Measurements from ENCODE around the gene TRIM66. TPM values are rescaled to one million over a fixed set of nuclear protein-coding genes. Genes with fewer than 3 reads are reported as not detected.

Gene TRIM66
- polyA plus RNA-seq, 4 donors: 1.4 to 6.0 (median 4.0) TPM

DNA sequence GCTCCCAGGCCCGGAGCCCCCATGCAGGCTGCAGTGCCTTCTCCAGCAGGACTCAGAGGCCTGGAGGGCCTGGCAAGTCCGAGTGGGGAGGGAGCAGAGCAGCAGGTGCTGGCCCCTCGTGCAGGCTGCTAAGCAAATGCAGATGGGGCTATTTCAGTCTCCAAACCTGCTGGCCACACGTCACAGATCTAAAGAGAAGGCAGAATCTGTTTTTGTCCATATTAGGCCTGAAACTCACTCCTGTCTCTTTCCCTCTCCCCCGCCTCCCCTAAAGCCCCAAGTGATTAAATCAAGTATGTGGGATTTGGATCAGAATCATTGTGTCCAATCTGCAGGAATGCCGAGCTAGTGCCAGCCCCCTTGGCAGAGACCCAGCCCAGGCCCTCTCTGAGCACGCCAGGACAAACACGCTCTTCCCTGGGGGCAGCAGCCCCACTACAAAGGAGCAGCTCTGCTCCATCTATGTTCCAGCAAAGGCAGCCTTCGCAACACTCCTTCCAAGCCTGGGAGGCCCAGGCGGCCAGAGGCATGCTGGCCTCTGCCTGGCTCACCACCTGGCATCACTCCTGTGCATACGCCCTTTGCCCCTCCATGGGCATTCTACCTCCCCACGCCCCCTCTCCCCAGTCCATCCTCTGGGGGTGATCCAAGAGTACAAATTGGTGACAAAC lies 26.7 kb upstream of the TRIM66 start:
- Histone ChIP-seq H3K9me3 (ENCODE audit: control insufficient read depth in 2 of 2, insufficient read depth in 1 of 2, low read depth in 1 of 2, low read length in 1 of 2) (no peaks in the 10 kb centered on the region), H3K27ac (ENCODE audit: low read depth in 1 of 3, low read length in 2 of 3) (peak overlapping the region in 2 of 3 donors; percentile 59 to 87), H3K4me1 (ENCODE audit: control insufficient read depth in 3 of 3, insufficient read depth in 2 of 3, low read depth in 1 of 3, low read length in 2 of 3) (peaks cover 0 to 7% (median under 1%) of the 10 kb centered on the region in 3 donors), H3K36me3 (ENCODE audit: control insufficient read depth in 3 of 3, insufficient read depth in 2 of 3, low read depth in 1 of 3, low read length in 3 of 3) (peaks cover 0 to 76% (median 0%) of the 10 kb centered on the region in 3 donors), H3K27me3 (ENCODE audit: control insufficient read depth in 3 of 3, insufficient read depth in 3 of 3, low read length in 3 of 3) (no peaks in the 10 kb centered on the region), H3K4me3 (ENCODE audit: low read depth in 1 of 3, low read length in 3 of 3) (no peak overlapping the region)
- no peak for DNase-seq
- no peak for FAIRE-seq
- WGBS, 3 donors: 58 to 76% (median 65%) methylated on average over 12 of the region's 12 CpGs

DNA sequence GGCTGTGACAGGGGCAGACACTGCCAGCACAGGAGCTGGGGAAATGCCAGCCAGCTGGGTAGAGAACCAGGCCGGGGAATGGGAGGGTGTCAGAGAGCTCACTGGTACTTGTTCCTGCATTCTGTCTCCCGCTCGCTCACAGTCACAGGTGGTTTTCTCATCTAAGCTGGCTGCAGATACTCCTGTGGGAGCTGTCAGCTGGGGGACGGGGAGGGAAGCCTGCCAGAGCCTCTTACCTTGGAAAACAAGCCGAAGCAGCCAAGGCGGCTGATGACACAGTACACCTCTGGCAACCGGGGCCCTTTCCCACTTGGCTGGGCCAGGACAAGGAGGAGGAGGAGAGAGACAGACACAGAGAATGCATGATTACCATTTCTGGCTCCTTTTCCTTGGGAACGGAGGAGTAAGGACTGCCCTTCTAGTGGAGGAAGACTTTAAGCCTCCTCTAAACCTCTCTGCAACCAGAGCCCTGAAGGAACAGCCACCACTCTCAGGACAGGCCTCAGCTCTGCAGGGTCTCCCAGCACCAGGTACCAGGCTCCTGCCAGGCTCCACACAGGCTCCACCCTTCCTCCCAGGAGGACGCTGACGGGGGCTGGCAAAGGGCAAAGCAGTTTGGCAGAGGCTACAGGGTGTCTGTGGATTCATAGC lies 25.2 kb upstream of the TRIM66 start:
- H3K27me3 ChIP-seq (ENCODE audit: control insufficient read depth in 3 of 3, insufficient read depth in 3 of 3, low read length in 3 of 3): no peaks in the 10 kb centered on the region
- no peaks in the 10 kb centered on the region for H3K4me1 ChIP-seq (ENCODE audit: control insufficient read depth in 3 of 3, insufficient read depth in 2 of 3, low read depth in 1 of 3, low read length in 2 of 3)
- H3K9me3 ChIP-seq (ENCODE audit: control insufficient read depth in 2 of 2, insufficient read depth in 1 of 2, low read depth in 1 of 2, low read length in 1 of 2): no peaks in the 10 kb centered on the region
- FAIRE-seq (no peak), DNase-seq (no peak)
- no peak overlapping the region for H3K4me3 ChIP-seq (ENCODE audit: low read depth in 1 of 3, low read length in 3 of 3)
- peaks cover 0 to 77% (median 4%) of the 10 kb centered on the region in 3 donors for H3K36me3 ChIP-seq (ENCODE audit: control insufficient read depth in 3 of 3, insufficient read depth in 2 of 3, low read depth in 1 of 3, low read length in 3 of 3)
- 76 to 92% (median 81%) methylated on average over 10 of the region's 10 CpGs for WGBS, 3 donors
- H3K27ac ChIP-seq (ENCODE audit: low read depth in 1 of 3, low read length in 2 of 3): peak overlapping the region in 2 of 3 donors; percentile 59 to 87

DNA sequence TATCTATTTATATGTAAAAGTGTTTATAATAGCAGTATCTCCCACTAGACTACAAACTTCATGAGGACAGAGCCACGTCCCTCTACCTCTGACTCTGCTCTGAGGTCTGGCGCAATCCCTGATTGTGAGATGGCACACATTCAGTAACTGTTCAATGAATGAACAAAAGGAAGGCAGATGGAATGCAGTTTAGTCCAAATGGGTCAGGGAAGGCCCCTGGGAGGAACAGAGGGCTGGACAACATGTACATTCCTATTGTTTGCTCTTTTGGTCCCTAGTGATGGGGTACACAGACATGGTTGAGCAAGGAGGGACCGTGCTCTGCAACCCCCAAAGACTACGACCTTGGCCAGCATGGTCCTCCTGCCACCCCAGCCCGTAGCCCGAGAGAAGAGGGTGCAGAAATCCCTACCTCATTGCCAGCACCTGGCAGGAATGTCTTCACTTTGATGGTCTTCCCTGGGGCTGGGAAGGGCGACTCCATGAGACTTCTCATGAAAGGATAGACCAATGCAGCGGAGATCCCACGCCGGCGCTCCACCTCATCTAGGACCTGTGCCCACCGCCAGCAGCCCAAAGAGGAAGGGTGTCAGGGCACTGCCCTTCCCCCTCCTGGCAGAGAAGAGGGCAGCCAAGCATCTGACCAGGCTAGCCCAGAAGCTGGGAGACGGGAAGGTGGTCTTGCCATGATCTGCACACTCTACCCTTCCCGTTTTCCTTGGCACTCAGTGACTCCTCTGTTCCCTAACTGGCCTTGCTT lies 24.4 kb upstream of the TRIM66 start:
- H3K9me3 ChIP-seq (ENCODE audit: control insufficient read depth in 2 of 2, insufficient read depth in 1 of 2, low read depth in 1 of 2, low read length in 1 of 2): no peaks in the 10 kb centered on the region
- H3K27me3 ChIP-seq (ENCODE audit: control insufficient read depth in 3 of 3, insufficient read depth in 3 of 3, low read length in 3 of 3): no peaks in the 10 kb centered on the region
- peak overlapping the region in 1 of 3 donors; percentile 87 for H3K27ac ChIP-seq (ENCODE audit: low read depth in 1 of 3, low read length in 2 of 3)
- no peak for FAIRE-seq
- 88 to 95% (median 93%) methylated on average over 14 of the region's 14 CpGs for WGBS, 3 donors
- H3K4me1 ChIP-seq (ENCODE audit: control insufficient read depth in 3 of 3, insufficient read depth in 2 of 3, low read depth in 1 of 3, low read length in 2 of 3): no peaks in the 10 kb centered on the region
- no peak overlapping the region for H3K4me3 ChIP-seq (ENCODE audit: low read depth in 1 of 3, low read length in 3 of 3)
- no peak for DNase-seq
- H3K36me3 ChIP-seq (ENCODE audit: control insufficient read depth in 3 of 3, insufficient read depth in 2 of 3, low read depth in 1 of 3, low read length in 3 of 3): peaks cover 0 to 78% (median 4%) of the 10 kb centered on the region in 3 donors

DNA sequence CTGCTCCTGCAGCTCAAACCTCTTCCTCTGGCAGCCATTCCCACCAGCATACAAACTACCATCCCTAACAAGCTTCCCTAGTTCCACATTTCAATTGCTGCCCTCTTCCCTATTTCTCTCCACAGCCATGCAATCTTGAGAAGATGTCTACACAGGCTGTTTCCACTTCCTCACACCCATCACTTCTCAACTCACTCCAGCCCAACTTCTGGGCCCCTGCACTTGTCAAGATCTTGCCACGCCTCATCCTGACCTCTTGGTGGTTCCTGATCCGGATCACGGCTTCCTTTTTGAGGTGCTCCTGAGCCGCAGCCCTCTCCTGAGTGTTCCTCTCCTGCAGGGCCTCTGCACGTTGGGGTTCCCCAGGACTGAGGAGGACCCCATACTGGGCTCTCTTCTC lies 22.7 kb upstream of the TRIM66 start:
- FAIRE-seq (no peak), DNase-seq (no peak)
- Histone ChIP-seq H3K4me1 (ENCODE audit: control insufficient read depth in 3 of 3, insufficient read depth in 2 of 3, low read depth in 1 of 3, low read length in 2 of 3) (no peaks in the 10 kb centered on the region), H3K36me3 (ENCODE audit: control insufficient read depth in 3 of 3, insufficient read depth in 2 of 3, low read depth in 1 of 3, low read length in 3 of 3) (peaks cover 0 to 75% (median 4%) of the 10 kb centered on the region in 3 donors), H3K27me3 (ENCODE audit: control insufficient read depth in 3 of 3, insufficient read depth in 3 of 3, low read length in 3 of 3) (no peaks in the 10 kb centered on the region), H3K9me3 (ENCODE audit: control insufficient read depth in 2 of 2, insufficient read depth in 1 of 2, low read depth in 1 of 2, low read length in 1 of 2) (no peaks in the 10 kb centered on the region), H3K4me3 (ENCODE audit: low read depth in 1 of 3, low read length in 3 of 3) (no peak overlapping the region), H3K27ac (ENCODE audit: low read depth in 1 of 3, low read length in 2 of 3) (no peak overlapping the region)
- 70 to 87% (median 79%) methylated on average over 5 of the region's 5 CpGs for WGBS, 3 donors

DNA sequence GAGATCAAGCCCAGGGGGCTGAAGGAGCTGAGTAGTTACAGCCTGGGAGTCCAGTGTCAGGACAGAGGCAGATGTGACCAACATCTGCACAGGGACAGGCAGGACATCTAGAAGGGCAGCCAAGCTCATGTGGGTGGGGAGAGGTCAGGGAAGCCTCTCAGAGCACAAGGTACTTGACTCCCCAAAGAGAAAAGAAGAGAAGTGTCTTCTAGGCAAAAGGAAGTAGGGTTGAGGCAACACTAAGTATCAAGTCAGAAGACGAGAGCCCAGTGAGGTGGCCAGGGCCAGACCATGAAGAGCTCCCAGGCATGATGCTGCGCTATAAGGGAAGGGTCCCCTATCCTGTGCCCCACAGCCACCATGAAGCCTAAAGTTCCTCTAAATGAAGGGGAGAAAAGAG lies 21.7 kb upstream of the TRIM66 start:
- H3K36me3 ChIP-seq (ENCODE audit: control insufficient read depth in 3 of 3, insufficient read depth in 2 of 3, low read depth in 1 of 3, low read length in 3 of 3): peaks cover 0 to 82% (median 4%) of the 10 kb centered on the region in 3 donors
- no peaks in the 10 kb centered on the region for H3K9me3 ChIP-seq (ENCODE audit: control insufficient read depth in 2 of 2, insufficient read depth in 1 of 2, low read depth in 1 of 2, low read length in 1 of 2)
- no peaks in the 10 kb centered on the region for H3K4me1 ChIP-seq (ENCODE audit: control insufficient read depth in 3 of 3, insufficient read depth in 2 of 3, low read depth in 1 of 3, low read length in 2 of 3)
- WGBS, 3 donors: 85 to 100% (median 88%) methylated on average over 2 of the region's 2 CpGs
- no peak for FAIRE-seq
- DNase-seq: no peak
- H3K4me3 ChIP-seq (ENCODE audit: low read depth in 1 of 3, low read length in 3 of 3): no peak overlapping the region
- no peak overlapping the region for H3K27ac ChIP-seq (ENCODE audit: low read depth in 1 of 3, low read length in 2 of 3)
- H3K27me3 ChIP-seq (ENCODE audit: control insufficient read depth in 3 of 3, insufficient read depth in 3 of 3, low read length in 3 of 3): no peaks in the 10 kb centered on the region

DNA sequence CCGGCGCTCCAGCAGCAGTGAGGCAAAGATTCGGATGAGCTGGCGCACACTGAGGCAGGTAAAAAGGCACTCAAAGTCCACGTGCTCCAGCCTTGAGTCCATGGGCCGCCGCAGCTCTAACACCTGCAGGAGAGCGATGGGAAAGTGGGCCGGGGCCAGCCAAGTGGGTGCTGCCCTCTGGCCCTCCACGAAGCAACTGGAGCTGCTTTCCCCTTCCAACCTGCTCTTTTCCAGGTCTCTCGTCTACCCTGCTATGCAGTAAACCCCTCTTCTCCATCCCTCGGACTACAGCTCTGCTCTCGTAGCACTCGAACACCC lies 20.1 kb upstream of the TRIM66 start:
- no peak overlapping the region for H3K27ac ChIP-seq (ENCODE audit: low read depth in 1 of 3, low read length in 2 of 3)
- H3K36me3 ChIP-seq (ENCODE audit: control insufficient read depth in 3 of 3, insufficient read depth in 2 of 3, low read depth in 1 of 3, low read length in 3 of 3): peaks cover 0 to 87% (median 5%) of the 10 kb centered on the region in 3 donors
- whole genome bisulfite sequencing, 3 donors: 87 to 91% (median 90%) methylated on average over 14 of the region's 14 CpGs
- H3K27me3 ChIP-seq (ENCODE audit: control insufficient read depth in 3 of 3, insufficient read depth in 3 of 3, low read length in 3 of 3): no peaks in the 10 kb centered on the region
- no peaks in the 10 kb centered on the region for H3K4me1 ChIP-seq (ENCODE audit: control insufficient read depth in 3 of 3, insufficient read depth in 2 of 3, low read depth in 1 of 3, low read length in 2 of 3)
- FAIRE-seq: no peak
- H3K4me3 ChIP-seq (ENCODE audit: low read depth in 1 of 3, low read length in 3 of 3): no peak overlapping the region
- no peaks in the 10 kb centered on the region for H3K9me3 ChIP-seq (ENCODE audit: control insufficient read depth in 2 of 2, insufficient read depth in 1 of 2, low read depth in 1 of 2, low read length in 1 of 2)
- no peak for DNase-seq

DNA sequence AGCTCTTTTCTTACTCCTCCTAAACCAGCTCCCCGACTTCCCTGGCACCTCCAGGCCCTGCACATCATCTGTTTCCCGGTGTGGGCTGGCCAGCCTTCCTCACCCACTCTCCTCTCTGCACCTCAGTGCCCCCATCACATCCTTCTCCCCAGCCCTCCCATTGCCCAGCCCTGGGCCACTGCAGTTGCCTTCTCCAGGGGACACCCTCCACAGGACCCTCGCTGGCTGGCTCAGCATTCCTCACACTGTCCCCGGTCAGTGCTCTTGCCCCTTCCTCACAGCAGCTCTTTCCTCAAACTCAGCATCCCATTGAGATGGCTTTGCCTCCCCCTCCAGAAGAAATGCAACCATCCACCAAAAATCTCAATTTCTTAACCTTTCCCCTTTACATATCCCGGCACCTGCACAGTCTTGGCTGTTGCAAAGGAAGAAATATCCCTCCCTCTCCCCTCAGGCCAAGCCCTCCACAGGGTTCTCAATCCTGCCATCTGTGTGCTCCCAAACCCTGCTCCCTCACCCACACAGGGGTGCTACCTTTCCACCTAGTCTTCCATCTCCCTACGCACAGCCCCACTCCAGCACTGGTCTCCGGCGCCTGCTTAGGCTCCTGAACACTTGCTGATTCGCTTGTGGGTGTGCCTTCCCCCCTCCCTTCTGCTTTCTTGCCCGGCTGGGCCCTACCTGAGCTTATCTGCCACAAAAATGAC lies 19.6 kb upstream of the TRIM66 start:
- FAIRE-seq: no peak
- WGBS, 3 donors: 85 to 89% (median 88%) methylated on average over 10 of the region's 10 CpGs
- Histone ChIP-seq H3K27me3 (ENCODE audit: control insufficient read depth in 3 of 3, insufficient read depth in 3 of 3, low read length in 3 of 3) (no peaks in the 10 kb centered on the region), H3K4me3 (ENCODE audit: low read depth in 1 of 3, low read length in 3 of 3) (no peak overlapping the region), H3K4me1 (ENCODE audit: control insufficient read depth in 3 of 3, insufficient read depth in 2 of 3, low read depth in 1 of 3, low read length in 2 of 3) (no peaks in the 10 kb centered on the region), H3K36me3 (ENCODE audit: control insufficient read depth in 3 of 3, insufficient read depth in 2 of 3, low read depth in 1 of 3, low read length in 3 of 3) (peaks cover 0 to 86% (median 5%) of the 10 kb centered on the region in 3 donors), H3K9me3 (ENCODE audit: control insufficient read depth in 2 of 2, insufficient read depth in 1 of 2, low read depth in 1 of 2, low read length in 1 of 2) (no peaks in the 10 kb centered on the region), H3K27ac (ENCODE audit: low read depth in 1 of 3, low read length in 2 of 3) (no peak overlapping the region)
- DNase-seq: no peak

DNA sequence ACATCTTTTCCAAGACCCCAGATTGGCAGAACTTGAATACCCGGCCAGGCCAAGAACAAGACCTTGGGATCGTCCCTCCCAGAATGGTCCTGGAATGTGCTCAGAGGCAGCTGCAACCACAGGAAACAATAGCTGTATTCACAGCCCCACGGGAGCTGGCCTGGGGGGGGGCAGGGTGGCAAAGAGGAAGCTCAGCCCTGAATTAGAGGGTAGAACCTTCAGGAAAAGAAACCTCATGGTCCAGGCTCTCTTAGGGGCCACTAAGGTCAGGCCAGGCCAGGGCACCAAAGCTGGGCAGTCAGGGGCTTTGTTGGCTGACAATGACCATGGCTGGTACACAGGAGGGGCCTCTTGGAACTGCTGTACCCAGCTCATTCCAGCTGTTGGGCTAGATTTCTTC lies 17.4 kb upstream of the TRIM66 start:
- WGBS, 3 donors: 11 to 28% (median 21%) methylated on average over 3 of the region's 3 CpGs
- FAIRE-seq: no peak
- Histone ChIP-seq H3K9me3 (ENCODE audit: control insufficient read depth in 2 of 2, insufficient read depth in 1 of 2, low read depth in 1 of 2, low read length in 1 of 2) (no peaks in the 10 kb centered on the region), H3K4me1 (ENCODE audit: control insufficient read depth in 3 of 3, insufficient read depth in 2 of 3, low read depth in 1 of 3, low read length in 2 of 3) (no peaks in the 10 kb centered on the region), H3K27ac (ENCODE audit: low read depth in 1 of 3, low read length in 2 of 3) (peak overlapping the region in 2 of 3 donors; percentile 4 to 47), H3K4me3 (ENCODE audit: low read depth in 1 of 3, low read length in 3 of 3) (no peak overlapping the region), H3K27me3 (ENCODE audit: control insufficient read depth in 3 of 3, insufficient read depth in 3 of 3, low read length in 3 of 3) (no peaks in the 10 kb centered on the region), H3K36me3 (ENCODE audit: control insufficient read depth in 3 of 3, insufficient read depth in 2 of 3, low read depth in 1 of 3, low read length in 3 of 3) (peaks cover 3 to 86% (median 5%) of the 10 kb centered on the region in 3 donors)
- DNase-seq: no peak
